GM21619 (cell line): ENCODE measurements around the gene SNAP25.

Experiments used
- ATAC-seq: cut with Tn5 transposase; IDR thresholded peaks from one replicate; pipeline ENCODE4 v1.9.1; 2021; ENCODE audit not compliant: unreplicated experiment

Gene SNAP25

DNA sequence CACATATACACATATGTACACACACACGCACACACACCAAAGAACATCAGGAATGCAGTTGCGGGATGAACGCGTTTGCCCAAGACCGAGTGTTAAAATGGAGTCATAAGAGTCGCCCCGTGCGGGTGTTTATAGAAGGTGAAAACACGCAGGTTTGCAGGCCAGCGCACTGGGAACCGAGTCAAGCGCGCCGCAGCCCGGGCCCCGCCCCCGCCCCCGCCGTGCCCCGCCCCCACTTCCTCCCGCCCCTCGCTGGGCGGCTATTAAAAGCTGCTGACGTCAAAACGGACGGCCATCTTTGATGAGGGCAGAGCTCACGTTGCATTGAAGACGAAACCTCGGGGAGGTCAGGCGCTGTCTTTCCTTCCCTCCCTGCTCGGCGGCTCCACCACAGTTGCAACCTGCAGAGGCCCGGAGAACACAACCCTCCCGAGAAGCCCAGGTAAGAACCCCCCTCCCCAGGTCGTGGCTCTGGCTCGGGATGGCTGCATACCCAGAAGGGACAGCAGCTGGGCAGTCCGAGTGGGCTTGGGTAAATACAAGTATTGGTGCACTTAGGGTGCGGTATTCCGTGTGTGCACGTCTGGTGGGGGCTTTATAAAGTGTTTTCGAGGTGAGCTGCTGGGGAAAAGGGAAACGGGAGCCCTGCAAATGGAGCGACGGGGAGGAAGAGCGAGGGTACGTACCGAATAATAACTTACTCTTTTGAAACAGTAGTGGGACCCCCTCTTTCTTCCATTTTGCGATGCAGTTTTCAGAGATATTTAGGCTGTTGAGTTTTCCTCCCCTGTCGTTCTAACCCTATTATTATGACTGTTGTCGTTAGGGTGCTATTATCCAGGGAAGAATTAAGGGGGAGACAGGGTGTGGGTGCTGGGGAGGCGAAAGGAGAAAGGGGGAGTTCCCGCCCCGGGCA lies at the start of gene SNAP25:
TSS of gene SNAP25 (plus strand) at position 295 of the 916 bp plus-strand sequence. CDS start 56,662 bp downstream, outside the sequence.
- no peak for ATAC-seq

- ATAC-seq: no peak
These were observed 48.9 kb upstream of the SNAP25 start for GRCh38 chr20:10169752-10170151.

DNA sequence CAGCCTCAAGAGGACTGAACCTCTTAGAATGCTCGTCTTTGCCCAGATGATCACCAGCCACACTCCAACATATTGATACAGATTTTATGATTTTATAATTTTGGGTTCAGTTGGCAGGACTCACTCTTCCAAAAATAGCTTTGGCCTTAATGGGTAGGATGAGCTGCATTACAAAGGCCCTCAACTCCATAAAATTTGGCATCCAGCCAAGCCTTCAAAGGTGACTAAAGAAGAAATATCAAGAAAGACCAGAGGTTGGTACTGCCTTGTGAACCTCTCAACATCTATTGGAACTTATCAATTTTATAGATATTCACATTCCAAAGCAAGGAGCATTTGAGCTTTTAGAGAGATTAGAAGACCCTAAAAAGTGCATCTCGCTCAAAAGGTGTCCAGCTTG lies 48.4 kb upstream of the SNAP25 start:
- ATAC-seq: no peak

DNA sequence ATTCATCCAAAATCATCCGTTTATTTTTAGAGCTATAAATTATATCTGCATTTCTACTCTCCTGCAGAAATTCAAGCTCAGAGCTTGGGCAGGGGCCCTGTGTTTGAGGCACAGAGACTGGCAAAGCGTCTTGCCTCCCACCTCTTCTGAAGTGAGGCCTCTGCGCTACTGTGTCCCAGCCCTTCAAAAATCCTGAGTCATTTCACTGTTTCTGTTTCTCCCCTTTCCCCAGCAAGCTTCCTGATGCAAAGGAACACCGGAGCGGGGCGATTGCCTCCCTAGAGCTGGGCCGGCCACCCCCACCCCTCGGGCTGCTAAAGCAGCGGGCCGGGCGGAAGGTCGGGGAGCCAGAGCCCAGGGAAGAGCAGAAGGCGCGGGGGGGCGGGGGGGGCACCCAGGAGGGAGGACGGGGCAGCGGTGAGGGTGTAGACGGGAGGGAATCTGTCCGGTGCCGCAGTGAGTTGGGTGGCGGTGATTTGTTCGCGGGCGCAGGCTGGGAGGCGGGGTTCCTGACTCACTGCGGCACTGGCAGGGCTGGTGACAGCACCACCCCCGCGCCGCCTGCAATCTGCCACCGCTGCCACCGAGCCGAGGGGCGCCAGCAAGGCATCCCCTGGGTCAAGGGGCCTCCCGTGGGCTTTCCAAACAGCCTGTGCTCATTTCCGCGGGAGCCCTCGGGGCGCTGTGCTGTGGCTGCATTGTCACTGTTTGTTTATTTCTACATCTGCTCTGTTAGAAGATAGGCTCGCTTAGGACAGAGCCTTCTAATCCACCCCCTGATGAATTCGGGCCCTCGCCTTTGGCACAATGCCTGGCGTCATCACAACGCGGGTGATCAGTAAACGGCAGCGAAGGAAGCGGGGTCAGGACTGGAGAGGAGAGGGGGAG lies 46.5 kb upstream of the SNAP25 start:
- no peak for ATAC-seq

DNA sequence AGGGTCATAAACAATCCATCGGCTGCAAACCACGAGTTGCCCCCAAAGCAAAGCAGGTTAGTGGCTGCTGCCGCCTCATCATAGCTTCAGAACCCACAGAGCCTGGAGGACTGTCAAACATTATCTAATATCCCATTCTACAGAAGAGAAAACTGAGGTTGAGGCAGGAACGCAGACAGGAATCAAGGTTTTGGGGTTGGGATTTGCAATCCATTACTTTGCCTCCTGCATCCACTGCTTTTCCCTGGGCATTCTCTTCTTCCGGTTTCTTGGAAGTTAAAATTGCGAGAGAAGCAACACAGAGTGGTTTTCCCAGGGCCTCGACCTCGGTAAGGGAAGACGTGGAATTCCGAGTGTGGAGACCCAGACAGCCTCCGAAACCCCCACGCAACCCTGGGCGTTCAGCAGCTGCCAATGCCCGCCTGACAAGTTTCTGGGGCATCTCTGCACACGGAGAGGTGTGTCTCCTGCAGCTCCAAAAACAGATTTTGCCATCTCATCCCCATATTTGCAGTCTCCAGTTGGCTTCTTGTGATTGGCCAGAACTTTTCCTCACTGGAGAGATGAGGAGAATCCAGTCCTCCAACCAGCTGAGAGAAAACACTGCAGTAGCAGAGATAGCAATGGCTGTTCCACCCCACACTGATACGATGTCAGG lies 45.5 kb upstream of the SNAP25 start:
- ATAC-seq: no peak

GRCh38 chr20:10174400-10174799 lies 44.2 kb upstream of the SNAP25 start:
- ATAC-seq: no peak

DNA sequence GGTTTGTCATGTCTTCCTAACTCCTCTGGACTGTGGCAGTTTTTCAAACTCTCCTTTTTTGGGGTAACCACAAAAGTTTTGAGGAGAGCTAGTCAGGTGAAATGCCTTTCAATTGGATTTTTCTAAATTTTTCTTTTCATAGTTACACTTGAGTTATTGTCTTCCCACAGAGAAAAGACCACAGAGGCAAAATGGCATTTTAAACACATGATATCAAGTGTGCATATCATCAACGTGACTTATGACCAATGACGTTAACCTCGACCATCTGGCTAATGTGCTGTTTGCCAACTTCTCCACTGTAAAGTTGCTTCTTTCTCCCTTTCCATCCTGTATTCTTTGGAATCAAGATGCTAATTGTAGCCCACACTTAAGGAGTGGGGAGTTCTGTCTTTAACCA lies 41.3 kb upstream of the SNAP25 start:
- ATAC-seq: no peak

DNA sequence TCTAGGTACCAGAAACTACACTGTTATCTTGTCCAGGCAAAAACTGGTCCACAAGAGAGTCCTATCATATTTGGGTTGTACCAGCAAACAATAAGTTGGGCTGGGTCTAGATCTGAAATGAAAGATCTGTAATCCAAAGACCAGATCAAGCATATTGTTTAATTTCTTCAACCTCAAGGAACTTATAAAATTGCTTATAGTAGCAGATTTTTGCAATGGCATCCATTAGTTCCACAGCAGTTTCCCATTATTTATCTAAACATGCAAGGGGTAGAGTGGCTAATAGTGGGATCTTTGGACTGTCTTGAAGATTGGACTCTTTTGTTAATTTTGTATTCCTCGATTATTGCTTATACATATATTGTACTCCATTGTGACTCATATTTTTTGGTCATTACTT lies 40.5 kb upstream of the SNAP25 start:
- ATAC-seq: no peak

- ATAC-seq: no peak
These were observed 39.8 kb upstream of the SNAP25 start for GRCh38 chr20:10178727-10179313.

GRCh38 chr20:10179574-10180298 lies 38.9 kb upstream of the SNAP25 start:
- no peak for ATAC-seq

- no peak for ATAC-seq
These were observed 37.9 kb upstream of the SNAP25 start for GRCh38 chr20:10180651-10181235.

- ATAC-seq: no peak
These were observed 32.7 kb upstream of the SNAP25 start for GRCh38 chr20:10185741-10186558.

GRCh38 chr20:10190456-10190855 lies 28.2 kb upstream of the SNAP25 start:
- ATAC-seq: no peak

GRCh38 chr20:10192171-10192570 lies 26.5 kb upstream of the SNAP25 start:
- no peak for ATAC-seq

DNA sequence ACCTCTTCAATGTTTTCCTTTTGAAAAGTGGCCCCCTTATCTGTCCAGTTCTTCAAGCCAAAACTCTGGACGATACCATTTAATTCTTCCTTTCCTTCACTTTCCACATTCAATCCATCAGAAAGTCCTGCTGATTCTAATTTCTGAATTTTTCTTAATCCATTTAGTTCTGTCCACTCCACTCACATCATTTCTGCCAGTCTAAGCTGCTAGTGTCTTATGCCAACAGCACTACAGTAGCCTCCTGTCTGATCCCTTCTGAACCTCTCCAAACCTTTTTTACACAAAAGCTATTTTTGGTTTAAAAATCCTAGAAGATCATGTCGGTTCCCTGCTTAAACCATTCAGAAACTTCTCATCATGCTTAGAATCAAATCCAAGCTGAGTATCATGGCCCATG lies 24.5 kb upstream of the SNAP25 start:
- no peak for ATAC-seq

GRCh38 chr20:10200330-10200729 lies 18.3 kb upstream of the SNAP25 start:
- ATAC-seq: no peak

GRCh38 chr20:10201321-10201870 lies 17.2 kb upstream of the SNAP25 start:
- ATAC-seq: no peak

GRCh38 chr20:10209091-10209490 lies 9.5 kb upstream of the SNAP25 start:
- ATAC-seq: no peak

DNA sequence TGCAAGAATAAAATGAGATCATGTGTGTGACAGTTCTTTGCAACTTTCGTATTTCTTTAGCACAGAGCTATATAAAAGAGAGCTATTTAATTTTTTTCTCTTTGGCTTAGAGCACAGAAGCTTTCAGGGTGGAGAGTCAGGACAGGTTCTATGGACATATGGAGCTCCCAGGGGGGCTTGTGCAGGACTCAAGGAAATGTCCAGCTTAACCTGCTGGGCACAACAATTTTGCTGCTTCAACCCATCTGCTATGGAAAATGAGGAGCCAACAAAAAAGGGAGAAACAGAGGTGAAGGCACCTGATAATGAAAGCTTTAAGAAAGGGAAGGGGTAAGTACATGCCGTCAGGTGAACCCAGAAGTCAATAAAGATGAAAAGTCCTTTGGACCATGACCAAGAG lies 5.1 kb upstream of the SNAP25 start:
- ATAC-seq: no peak
